Left ventricle myocardium superior (tissue), 1 donor: ENCODE data around the gene SLC19A1. TPM values are rescaled to one million over a fixed set of nuclear protein-coding genes. Genes with fewer than 3 reads are reported as not detected.

Experiments
- ATAC-seq: fragments of 200-7000 bp; cut with Tn5 transposase; one replicate; pipeline ENCODE4 v1.9.1; 2020; ENCODE audit warnings: mild to moderate bottlenecking, moderate library complexity
- DNase-seq: peaks from one replicate; pipeline ENCODE4 v3.0.0-alpha.2; 2020
- intact Hi-C: fragments of 100-400 bp; cut with micrococcal nuclease; formaldehyde crosslinking; loops from one replicate; pipeline ENCODE4 v1.11.0; 2022
- microRNA-seq: library from miRNA; unstranded; fragments of <30 nt; microRNA quantifications from one replicate; pipeline ENCODE4 v1.2.0, GENCODE V29; 2020; ENCODE audit warnings: borderline number of aligned reads
- total RNA-seq: library from RNA; stranded (reverse); fragmentation: NEBNext Ultra II Directional; extraction: Animal tissue kit (Norgen Biotek cat#: 25700); gene quantifications from one replicate; pipeline ENCODE4 v1.2.1, GENCODE V29; 2021
- donor health status: DM: no; HTN: yes; CAD: no; lungs with severe emphysema.

The SLC19A1 gene
- total RNA-seq, 1 donor from 2014 or later, result 7.6 TPM

DNA sequence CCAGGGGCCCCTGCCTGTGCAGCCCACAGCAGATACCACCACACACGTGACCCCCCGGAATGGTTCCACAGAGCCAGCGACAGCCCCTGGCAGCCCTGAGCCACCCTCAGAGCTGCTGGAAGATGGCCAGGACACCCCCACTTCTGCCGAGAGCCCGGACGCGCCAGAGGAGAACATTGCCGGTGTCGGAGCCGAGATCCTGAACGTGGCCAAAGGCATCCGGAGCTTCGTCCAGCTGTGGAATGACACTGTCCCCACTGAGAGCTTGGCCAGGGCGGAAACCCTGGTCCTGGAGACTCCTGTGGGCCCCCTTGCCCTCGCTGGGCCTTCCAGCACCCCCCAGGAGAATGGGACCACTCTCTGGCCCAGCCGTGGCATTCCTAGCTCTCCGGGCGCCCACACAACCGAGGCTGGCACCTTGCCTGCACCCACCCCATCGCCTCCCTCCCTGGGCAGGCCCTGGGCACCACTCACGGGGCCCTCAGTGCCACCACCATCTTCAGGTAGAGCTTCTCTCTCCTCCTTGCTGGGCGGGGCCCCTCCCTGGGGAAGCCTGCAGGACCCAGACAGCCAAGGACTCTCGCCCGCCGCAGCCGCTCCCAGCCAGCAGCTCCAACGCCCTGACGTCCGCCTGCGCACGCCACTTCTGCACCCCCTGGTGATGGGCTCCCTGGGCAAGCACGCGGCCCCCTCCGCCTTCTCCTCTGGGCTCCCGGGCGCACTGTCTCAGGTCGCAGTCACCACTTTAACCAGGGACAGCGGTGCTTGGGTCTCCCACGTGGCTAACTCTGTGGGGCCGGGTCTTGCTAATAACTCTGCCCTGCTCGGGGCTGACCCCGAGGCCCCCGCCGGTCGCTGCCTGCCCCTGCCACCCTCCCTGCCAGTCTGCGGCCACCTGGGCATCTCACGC lies 86.3 kb downstream of the SLC19A1 start:
- intact Hi-C loops, result no loop called here
- DNase-seq (peak; percentile 57), ATAC-seq (peak; percentile 34)

DNA sequence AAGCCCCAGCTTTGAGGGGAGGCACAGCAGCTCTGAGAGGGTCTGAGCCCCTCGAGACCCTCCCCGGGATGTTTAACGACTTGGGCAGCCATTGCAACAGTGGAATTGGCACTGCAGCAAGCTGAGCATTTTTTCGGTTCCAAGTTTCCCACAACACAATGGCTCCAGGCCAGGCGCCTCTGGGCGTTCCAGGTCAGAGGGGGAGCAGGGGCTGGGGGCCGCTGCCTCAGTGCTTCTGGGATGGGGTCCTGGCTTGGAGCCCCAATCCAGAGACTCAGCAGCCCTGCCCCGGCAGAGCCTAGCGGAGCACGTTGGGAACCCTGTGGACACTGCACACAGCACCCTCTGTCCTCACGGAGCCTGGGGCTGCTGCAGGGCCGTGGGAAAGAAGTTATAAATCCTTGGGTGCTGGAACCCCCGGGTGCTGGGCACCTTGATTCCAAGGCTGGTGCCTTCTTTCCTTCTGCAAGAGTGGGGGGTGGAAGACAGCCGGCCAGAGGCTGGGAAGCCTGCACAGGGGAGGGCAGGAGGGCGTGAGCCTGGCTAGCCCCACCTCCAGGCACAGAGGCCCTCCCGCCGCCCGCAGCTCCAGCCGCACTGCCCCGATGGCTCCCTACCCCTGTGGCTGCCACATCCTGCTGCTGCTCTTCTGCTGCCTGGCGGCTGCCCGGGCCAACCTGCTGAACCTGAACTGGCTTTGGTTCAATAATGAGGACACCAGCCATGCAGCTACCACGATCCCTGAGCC lies 87.1 kb downstream of the SLC19A1 start:
- ATAC-seq, result peak; percentile 89
- intact Hi-C loops, result no loop called here
- DNase-seq, result peak; percentile 78

DNA sequence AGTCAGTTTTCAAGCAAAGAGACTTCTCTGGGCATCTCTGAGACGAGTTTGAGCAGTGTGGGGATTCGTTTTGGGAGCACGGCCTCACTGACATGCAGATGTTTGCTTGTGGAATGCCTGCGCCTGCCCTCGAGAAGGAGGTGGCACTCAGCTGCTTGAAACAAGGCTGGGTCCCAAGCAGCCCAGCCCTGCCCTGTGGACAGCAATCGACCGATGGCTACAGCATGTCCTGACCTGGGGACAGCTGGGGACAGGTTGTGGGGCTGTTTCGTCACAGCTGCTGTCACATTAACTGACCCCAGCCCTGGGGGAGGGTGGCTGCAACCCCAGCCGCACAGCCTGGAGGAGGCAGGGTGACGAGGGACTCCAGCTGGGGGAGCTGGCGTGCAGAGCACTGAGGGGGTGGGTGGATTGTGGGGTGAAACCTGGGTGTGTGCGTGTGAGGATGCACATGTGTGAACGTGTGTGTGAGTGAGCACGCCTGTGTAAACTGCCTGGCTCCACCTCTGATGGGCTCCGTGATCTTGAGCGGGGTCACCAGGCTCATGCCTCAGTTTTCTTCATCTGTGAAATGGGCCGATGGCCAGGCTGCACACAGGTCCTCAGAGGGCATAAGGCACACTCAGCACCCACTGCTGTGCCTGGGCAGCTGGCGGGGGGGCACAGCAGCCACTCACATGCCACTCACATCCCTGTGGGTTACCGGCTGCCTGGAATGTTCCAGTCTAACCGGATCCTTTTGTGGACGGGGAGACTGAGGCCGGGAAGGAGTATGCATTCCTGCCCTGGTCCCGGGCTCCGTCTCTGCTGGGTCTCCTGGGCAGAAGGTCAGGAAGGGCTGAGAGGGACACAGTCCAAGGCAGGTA lies 87.9 kb downstream of the SLC19A1 start:
- DNase-seq (peak; percentile 54), ATAC-seq (peak; percentile 16)
- intact Hi-C loops, result no loop called here

DNA sequence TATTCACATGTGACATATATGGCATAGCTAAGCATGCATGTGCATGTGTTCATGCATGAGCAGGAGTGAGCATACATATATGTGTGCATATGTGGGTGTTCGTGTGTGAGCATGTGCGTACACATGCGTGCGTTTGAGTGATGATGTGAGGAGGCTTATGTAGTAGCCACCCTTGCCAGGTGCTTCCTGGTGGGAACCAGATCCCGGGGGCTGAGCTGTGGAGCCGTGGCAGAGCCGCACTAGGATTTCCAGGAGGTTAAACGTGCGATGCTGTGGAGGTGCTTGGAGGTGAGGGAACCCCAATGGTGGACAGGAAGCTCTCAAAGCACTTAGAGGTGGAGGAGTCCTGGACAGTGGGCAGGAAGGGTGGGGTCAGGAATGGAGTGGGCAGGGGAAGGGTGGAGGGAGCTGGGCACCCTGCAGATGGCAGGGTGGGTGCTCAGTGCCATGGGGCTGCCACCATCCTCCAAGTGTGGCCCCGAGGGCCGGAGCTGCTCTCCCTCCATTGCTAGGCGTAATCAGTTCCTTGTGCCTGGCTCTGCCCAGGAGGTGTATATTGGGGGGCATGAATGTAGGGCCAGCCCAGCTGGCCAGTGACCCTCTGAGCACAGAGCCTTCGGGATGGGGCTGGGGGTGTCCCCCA lies 88.8 kb downstream of the SLC19A1 start:
- intact Hi-C loops, result no loop called here
- no peak for DNase-seq
- ATAC-seq, result no peak

DNA sequence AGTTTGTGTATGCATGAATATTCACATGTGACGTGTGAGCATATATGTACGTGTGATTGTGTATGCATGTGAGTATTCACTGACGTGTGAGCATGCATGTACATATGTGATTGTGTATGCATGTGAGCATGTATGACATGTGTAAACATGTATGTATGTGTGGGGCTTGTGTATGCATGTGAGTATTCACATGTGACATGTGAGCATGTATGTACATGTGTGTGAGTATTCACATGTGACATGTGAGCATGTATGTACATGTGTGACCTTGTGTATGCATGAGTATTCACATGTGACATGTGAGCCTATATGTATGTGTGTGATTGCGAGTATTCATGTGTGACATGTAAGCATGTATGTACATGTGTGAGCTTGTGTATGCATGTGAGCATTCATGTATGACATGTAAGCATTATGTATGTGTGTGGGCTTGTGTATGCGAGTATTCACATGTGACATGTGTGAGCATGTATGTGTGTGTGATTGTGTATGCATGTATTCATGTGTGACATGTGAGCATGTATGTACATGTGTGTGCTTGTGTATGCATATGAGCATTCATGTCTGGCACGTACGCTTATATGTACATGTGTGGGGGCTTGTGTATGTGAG lies 89.4 kb downstream of the SLC19A1 start:
- no peak for ATAC-seq
- no peak for DNase-seq
- intact Hi-C loops, result no loop called here

DNA sequence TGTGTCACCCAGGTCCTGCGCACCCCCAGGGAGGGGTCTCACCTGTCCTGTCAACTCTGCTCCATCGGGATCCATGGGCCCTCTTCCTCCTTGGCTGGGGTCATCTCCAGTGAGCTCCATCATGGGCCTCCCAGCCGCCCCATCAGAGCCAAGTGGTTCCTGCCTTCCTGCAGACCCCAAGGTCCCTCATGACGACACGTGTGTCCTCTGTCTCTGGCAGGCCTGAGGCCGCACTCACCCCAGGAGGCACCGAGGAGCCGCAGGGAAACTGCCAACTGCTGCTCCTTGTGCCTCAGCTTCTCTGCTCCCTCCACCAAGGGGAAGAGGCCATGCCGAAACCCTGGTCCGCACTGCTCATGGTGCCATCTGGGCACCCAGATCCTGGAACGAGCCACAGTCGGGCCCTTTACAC lies 90.5 kb downstream of the SLC19A1 start:
- no peak for DNase-seq
- intact Hi-C loops, result no loop called here
- ATAC-seq, result no peak

DNA sequence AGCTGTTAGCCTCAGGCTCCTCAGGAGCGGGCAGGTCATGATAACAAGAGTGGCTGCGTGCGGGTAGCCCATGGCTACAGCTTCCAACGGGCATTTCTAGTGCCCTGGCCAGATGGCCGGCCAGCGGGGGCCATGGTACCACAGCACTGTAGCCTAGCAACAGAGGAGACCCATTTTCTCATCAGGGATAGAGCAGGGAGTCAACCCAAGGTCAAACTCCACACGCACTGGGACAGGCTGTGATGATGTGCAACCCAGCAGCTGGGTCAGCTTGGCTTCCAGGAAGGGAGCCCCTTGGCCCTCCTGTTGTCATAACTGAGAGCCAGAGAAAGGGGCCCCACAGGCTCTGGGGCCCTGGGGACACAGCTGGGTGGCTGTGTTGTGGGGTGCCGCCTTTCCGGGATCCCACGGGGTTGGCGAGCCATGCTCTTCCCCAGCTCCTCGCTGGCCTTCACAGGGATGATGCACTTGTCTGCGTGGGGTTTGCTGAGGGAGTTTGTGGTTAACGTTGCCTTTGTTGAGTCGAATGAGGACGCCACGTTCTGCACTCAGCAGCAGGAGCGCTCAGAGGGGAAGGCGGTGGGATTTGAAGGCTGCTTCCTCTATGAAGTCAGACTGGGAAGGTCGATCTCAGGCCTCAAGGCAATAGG lies 91.0 kb downstream of the SLC19A1 start:
- ATAC-seq (no peak), DNase-seq (peak; percentile 19)
- intact Hi-C loops, result no loop called here

DNA sequence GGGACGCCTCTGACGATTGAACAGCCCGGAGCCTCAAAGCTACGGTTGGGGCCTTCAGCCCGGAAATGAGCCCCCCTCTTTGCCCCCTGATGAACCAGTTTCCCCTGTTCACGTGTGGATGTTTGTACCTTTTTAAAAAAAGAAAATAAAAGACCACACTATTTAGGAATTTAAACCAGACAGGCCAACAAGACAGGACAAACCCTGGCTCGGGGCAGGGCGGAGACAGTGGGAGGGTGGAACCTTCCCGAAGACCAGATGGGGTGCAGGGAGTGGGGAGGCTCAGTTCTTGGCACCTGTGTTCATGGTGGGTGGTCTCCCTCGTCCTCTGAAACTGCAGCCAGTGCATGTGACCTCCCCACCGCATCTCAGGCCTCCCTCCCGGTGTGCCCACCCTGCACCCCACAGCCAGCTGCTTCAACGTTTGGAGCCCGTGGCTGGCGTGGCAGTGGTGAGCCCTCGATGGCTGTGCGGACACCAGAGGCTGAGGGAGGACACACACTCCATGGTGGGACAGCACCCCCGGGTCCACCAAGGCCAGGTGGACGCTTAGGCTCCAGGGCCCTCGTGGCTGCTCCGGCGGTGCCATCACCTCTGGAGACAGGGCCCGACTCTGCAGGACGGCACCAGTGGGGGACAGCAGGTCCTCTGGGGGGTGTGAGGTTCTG lies 91.7 kb downstream of the SLC19A1 start:
- intact Hi-C loops, result no loop called here
- DNase-seq (peak; percentile 19), ATAC-seq (no peak)

DNA sequence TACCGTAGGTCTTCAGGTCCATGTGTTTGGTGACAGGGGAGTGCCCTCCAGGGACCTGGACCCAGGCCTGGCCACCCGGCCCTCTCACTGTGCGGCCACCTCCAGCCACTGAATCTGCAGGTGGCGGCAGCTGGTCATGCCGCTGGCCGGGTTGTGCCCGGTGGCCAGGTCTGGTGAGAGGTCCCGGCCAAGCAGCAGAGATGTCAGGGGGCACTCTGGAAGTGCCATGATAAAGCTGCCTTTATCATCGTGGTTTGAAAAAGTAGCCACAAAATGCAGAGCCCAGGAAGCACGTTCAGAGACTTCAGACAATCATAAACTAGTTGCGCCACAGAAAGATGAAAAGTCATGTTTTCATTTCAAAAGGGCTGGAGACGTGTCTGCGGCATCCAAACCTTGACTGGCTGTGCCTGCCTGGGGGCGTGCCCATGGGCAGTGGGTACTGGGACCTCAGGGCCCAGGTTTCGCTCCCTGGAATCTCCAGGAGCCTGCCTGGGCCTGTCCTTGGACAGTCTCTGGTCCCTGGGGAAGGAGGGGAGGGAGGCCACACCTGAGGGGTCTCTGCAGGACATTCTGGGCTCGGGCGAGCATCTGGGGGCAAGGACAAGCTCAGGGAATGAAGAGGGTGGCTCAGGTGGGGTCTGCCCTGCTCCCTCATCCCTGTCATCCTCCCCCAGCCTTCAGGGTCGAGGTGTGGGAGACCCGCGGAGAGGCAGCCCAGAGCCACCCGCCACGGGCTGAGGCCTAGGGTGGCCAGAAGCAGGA lies 92.4 kb downstream of the SLC19A1 start:
- no peak for ATAC-seq
- DNase-seq, result peak; percentile 27
- intact Hi-C loops, result loop anchor here (10.0 kb wide), 1 partner anchor 305 kb away; no protein-coding TSS in a partner anchor

DNA sequence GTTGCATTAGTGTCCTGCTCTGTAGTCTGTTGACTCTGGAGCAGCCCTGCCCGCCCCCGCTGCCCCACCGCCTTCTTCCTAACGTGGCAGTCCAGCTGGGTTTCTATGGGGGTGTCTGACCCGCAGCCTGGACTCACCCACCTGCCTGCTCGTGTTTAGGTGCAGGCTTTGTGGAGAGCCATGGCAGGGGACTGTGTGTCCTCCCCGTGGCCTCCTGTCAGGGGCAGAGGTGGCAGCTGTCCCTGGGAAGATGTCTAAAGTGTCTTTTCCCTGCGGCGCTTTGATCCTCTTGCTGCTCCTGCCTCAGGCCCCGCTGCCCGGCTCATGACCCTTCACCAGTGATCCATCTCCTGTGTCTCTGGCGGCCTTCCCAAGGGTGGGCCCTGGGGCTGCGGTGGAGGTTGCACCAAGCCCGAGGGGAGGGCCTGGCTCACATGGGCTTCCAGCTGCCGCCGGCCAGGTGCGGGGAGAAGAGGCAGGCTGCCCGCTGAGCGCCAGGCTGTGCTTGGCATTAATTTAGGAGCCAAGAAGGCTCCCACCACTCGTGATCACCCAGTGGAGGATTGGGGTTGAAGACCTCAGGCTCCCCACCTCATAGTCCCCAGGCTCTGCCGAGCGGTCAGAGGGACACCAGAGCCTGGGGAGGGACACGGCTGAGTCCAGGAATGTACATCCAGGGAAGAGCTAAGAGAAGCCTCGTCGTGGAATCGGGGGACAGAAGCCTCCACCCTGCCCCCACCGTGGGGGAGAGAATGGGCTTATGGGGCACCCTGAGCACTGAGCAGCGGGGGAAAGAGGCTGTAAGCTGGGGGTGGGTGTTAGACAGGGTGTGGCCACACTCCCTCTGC lies 93.2 kb downstream of the SLC19A1 start:
- intact Hi-C loops, result loop anchor here (10.0 kb wide), 1 partner anchor 304 kb away; no protein-coding TSS in a partner anchor
- DNase-seq (peak; percentile 20), ATAC-seq (no peak)

DNA sequence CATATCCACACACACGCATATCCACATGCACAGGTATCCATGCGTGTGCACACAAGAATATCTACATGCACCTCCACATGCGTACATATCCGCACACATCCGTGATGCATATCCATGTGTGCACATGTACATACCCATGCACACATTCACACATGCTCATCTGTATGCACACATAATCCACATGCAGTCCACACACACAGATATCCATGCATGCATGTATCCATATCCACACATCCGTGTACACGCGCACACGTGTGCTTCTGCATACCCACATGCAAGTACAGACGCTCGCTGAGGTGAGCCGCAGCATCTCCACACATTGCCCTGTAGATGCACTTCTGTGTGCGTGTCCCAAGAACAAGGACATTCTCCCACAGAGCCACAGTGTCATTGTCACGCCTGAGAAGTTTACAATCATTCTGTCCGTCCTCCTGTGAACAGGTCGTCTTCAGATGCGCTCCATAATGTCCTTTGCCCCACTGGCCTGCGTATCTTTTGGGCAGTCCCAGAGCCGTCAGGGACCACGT lies 93.9 kb downstream of the SLC19A1 start:
- DNase-seq, result no peak
- intact Hi-C loops, result loop anchor here (10.0 kb wide), 1 partner anchor 304 kb away; no protein-coding TSS in a partner anchor
- ATAC-seq, result no peak

Small RNA genes lying within 50 kb of the gene (microRNA-seq; reads per million reads assigned to microRNA genes)
- not detected for gene MIR6815

Other genes starting within 250 kb of the SLC19A1 start
- 52.4 TPM for gene COL18A1, start 137.3 kb downstream of the SLC19A1 start, total RNA-seq
- 2.7 TPM for gene PCBP3, start 101.3 kb upstream of the SLC19A1 start, total RNA-seq